ENCODE data around the gene CLPX.
A peak's percentile ranks its signal among the peaks of the same experiment; 100 is the strongest.
"Not testable (repeated sequence)": the region's sequence is repeated elsewhere in the genome, so short reads cannot be mapped to it uniquely, and the experiment has no call there.

Gene CLPX

GRCh38 chr15:65206750-65207149, 21.6 kb upstream of the CLPX start:
- DNase-seq (ENCODE audit: low spot score) = no peak

GRCh38 chr15:65204931-65205660, 20.0 kb upstream of the CLPX start:
- no peak for DNase-seq (ENCODE audit: low spot score)

- no peak for DNase-seq (ENCODE audit: low spot score)
Observed at GRCh38 chr15:65204236-65204930, 19.2 kb upstream of the CLPX start.

GRCh38 chr15:65201918-65202317, 16.8 kb upstream of the CLPX start:
- DNase-seq (ENCODE audit: low spot score) = no peak

- DNase-seq (ENCODE audit: low spot score) = peak; percentile 1
Observed at GRCh38 chr15:65198571-65198970, 13.4 kb upstream of the CLPX start.

- DNase-seq (ENCODE audit: low spot score) = no peak
Observed at GRCh38 chr15:65197337-65197645, 12.1 kb upstream of the CLPX start.

GRCh38 chr15:65196637-65197336, 11.6 kb upstream of the CLPX start:
- DNase-seq (ENCODE audit: low spot score) = no peak

GRCh38 chr15:65195548-65195923, 10.4 kb upstream of the CLPX start:
- DNase-seq (ENCODE audit: low spot score) = no peak

- DNase-seq (ENCODE audit: low spot score) = no peak
Observed at GRCh38 chr15:65194826-65195547, 9.8 kb upstream of the CLPX start.

- DNase-seq (ENCODE audit: low spot score) = peak; percentile 30
Observed at GRCh38 chr15:65192016-65192415, 6.9 kb upstream of the CLPX start.

- peak; percentile 67 for DNase-seq (ENCODE audit: low spot score)
Observed at GRCh38 chr15:65189102-65189740, 4.1 kb upstream of the CLPX start.

- not testable (repeated sequence) for DNase-seq (ENCODE audit: low spot score)
Observed at GRCh38 chr15:65188472-65188871, 3.3 kb upstream of the CLPX start.

- peak; percentile 52 for DNase-seq (ENCODE audit: low spot score)
Observed at GRCh38 chr15:65184305-65184867, 756 bp downstream of the CLPX start.

- DNase-seq (ENCODE audit: low spot score) = no peak
Observed at GRCh38 chr15:65183865-65184159, 1.3 kb downstream of the CLPX start.

GRCh38 chr15:65182538-65182937, 2.6 kb downstream of the CLPX start:
- no peak for DNase-seq (ENCODE audit: low spot score)

GRCh38 chr15:65181582-65182353, 3.4 kb downstream of the CLPX start:
- DNase-seq (ENCODE audit: low spot score) = not testable (repeated sequence)

GRCh38 chr15:65180167-65180566, 5.0 kb downstream of the CLPX start:
- no peak for DNase-seq (ENCODE audit: low spot score)

GRCh38 chr15:65177901-65178300, 7.2 kb downstream of the CLPX start:
- no peak for DNase-seq (ENCODE audit: low spot score)

- no peak for DNase-seq (ENCODE audit: low spot score)
Observed at GRCh38 chr15:65176056-65176455, 9.1 kb downstream of the CLPX start.

- no peak for DNase-seq (ENCODE audit: low spot score)
Observed at GRCh38 chr15:65175511-65175910, 9.6 kb downstream of the CLPX start.

- no peak for DNase-seq (ENCODE audit: low spot score)
Observed at GRCh38 chr15:65174509-65174908, 10.6 kb downstream of the CLPX start.

Measured in AG08395 (cell line).